Measurements from ENCODE around the gene PASK.

Gene PASK

DNA sequence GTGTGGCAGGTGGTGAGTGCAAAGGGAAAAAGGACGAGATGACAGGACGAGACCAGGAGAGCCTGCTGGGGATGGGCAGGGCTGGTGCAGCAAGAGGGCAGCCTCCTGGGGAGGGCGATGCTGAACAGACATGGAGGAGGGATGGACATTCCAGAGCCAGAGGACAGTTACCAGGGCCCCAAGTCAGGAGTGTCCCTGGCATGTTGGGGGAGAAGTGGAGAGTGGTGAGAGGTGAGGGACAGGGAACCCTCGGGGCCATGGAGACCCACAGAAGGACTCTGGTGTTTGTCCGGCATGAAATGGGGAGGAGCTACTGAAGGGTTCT, 66.2 kb downstream of the PASK start:
- H3K27ac ChIP-seq (ENCODE audit: low read length), result no peak overlapping the region
- no peak overlapping the region for H3K4me3 ChIP-seq (ENCODE audit: low read length)
- no peaks in the 10 kb centered on the region for H3K27me3 ChIP-seq (ENCODE audit: control insufficient read depth, insufficient read depth, low read length)
- H3K9ac ChIP-seq (ENCODE audit: low read length), result no peak overlapping the region
- peaks cover 7% of the 10 kb centered on the region for H3K36me3 ChIP-seq (ENCODE audit: control insufficient read depth, low read depth, low read length)
- no peaks in the 10 kb centered on the region for H3K9me3 ChIP-seq (ENCODE audit: control insufficient read depth, low read depth, low read length)
- no peaks in the 10 kb centered on the region for H3K4me1 ChIP-seq (ENCODE audit: control insufficient read depth, low read depth, low read length)

DNA sequence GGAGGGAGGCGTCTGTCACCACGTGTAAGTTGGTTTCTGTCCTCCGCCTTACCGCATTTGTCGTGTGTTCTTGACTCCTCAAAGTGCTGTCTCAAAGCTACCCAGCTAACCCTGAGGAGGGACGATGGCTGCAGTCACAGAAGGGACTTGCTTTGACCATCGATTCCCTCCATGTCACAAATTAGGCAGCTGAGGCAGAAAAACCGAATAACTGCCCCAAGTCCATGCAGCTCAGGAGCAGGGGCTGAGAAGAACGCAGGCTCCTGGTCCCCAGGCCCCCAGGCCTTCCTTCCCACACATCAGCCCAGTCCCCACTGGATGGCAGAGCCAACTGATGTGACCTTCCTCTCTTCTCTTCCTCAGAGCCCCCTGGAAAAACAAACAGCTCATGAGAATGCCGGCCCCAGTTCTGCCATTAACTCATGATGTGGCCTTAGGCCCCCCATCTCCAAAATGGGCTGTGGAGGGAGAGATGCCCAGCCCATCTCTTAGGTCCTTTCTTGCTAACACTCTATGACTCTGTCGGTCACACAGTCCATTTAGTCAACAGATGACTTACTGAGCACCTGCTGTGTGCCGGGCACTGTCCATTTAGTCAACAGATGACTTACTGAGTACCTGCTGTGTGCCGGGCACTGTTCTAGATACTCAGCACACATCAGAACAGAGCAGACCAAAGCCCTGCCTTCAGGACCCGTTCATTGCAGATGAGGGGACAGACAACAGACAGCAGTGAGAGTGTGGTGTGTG, 66.8 kb downstream of the PASK start:
- H3K9me3 ChIP-seq (ENCODE audit: control insufficient read depth, low read depth, low read length), result no peaks in the 10 kb centered on the region
- no peak overlapping the region for H3K4me3 ChIP-seq (ENCODE audit: low read length)
- H3K27ac ChIP-seq (ENCODE audit: low read length), result no peak overlapping the region
- no peaks in the 10 kb centered on the region for H3K4me1 ChIP-seq (ENCODE audit: control insufficient read depth, low read depth, low read length)
- peaks cover 7% of the 10 kb centered on the region for H3K36me3 ChIP-seq (ENCODE audit: control insufficient read depth, low read depth, low read length)
- H3K27me3 ChIP-seq (ENCODE audit: control insufficient read depth, insufficient read depth, low read length), result no peaks in the 10 kb centered on the region
- H3K9ac ChIP-seq (ENCODE audit: low read length), result no peak overlapping the region

DNA sequence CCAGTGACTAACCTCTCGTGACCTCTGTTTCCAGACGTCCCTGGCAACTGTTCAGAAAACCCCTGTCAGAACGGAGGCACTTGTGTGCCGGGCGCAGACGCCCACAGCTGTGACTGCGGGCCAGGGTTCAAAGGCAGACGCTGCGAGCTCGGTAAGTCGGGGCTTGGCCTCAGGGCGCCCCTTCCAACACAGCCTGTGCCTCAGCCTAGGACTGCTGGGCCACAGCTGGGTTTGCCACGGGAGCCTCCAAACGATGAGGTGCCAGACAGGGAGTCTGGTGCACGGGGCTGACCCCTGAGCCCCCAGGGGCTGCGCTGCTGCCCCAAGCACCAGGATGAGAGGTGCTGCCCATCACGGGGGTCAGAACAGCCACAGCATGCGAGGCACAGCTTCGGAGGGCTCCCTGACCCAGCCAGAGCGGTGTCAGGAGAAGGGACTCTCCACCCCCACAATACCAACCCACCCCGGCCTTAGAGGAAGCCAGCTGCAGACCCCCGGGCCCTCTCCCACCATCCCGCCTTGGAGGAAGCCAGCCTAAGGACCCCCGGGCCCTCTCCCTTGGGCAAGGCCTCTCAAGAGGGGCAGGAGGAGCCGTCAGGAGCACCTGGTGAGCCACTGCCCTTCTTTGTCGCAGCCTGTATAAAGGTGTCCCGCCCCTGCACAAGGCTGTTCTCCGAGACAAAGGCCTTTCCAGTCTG, 67.5 kb downstream of the PASK start:
- Histone ChIP-seq H3K9ac (ENCODE audit: low read length) (no peak overlapping the region), H3K4me3 (ENCODE audit: low read length) (no peak overlapping the region), H3K27me3 (ENCODE audit: control insufficient read depth, insufficient read depth, low read length) (no peaks in the 10 kb centered on the region), H3K36me3 (ENCODE audit: control insufficient read depth, low read depth, low read length) (peaks cover 5% of the 10 kb centered on the region), H3K4me1 (ENCODE audit: control insufficient read depth, low read depth, low read length) (no peaks in the 10 kb centered on the region), H3K27ac (ENCODE audit: low read length) (no peak overlapping the region), H3K9me3 (ENCODE audit: control insufficient read depth, low read depth, low read length) (no peaks in the 10 kb centered on the region)

DNA sequence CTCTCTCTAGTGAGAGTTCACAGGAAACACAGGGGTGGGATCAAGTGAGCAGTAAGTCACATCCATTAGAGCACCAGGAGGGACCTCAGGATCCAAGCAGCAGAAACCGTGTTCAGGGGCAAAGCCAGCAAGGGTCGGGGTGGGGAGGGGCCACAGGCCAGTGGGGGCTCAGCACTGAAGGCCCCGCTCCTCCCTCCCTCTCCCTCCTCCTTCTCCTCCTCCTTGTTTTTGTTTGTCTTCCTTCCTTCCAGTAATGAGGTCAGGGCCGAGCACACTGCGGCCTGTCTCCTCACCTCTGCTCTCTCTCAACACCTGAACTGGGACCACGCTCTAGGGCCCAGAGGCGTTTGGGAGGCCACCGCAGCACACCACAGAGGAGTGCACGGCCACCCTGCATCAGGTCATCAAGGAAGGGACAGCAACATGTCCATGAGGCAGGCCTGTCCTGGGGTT, 68.1 kb downstream of the PASK start:
- Histone ChIP-seq H3K9me3 (ENCODE audit: control insufficient read depth, low read depth, low read length) (no peaks in the 10 kb centered on the region), H3K36me3 (ENCODE audit: control insufficient read depth, low read depth, low read length) (peaks cover 3% of the 10 kb centered on the region), H3K4me1 (ENCODE audit: control insufficient read depth, low read depth, low read length) (no peaks in the 10 kb centered on the region), H3K27me3 (ENCODE audit: control insufficient read depth, insufficient read depth, low read length) (no peaks in the 10 kb centered on the region), H3K9ac (ENCODE audit: low read length) (no peak overlapping the region), H3K27ac (ENCODE audit: low read length) (no peak overlapping the region), H3K4me3 (ENCODE audit: low read length) (no peak overlapping the region)

DNA sequence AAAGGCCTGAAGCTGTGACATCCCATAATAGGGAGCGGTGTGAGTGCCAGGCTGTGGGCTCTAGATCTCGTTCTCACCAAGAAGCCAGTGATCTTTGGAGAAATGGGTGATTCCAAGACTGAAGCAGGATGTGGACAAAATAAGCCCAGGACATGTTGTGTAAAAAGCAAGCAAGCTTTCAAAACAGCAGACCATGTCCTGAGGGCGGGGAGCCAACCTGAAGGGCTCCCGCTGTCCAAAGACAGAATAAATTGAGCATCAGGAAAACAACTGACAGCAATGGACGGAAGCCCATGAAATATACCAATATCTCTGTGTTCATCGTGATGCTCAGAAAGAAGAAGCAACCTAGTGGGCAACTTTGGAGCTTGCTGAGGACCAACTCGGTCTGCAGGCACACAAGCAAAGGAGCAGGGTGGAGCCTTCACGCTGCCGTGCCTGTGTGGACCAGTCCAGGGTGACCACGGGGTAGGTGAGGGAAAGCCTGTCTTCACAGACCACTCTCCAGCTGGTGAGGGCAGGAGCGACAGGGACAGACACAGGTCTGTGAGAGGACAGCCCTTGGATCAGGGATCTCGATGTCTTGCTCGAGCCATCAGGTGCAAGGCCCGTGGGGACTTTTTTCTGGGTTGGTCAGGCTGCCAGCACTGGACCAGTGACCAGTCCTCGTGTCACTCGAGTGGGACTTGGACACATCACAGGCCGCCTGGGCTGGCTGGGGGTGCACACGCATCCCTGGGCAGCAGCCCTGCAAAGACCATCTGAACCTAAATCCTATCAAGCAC, 68.7 kb downstream of the PASK start:
- Histone ChIP-seq H3K27ac (ENCODE audit: low read length) (no peak overlapping the region), H3K36me3 (ENCODE audit: control insufficient read depth, low read depth, low read length) (peaks cover 3% of the 10 kb centered on the region), H3K4me1 (ENCODE audit: control insufficient read depth, low read depth, low read length) (no peaks in the 10 kb centered on the region), H3K4me3 (ENCODE audit: low read length) (no peak overlapping the region), H3K27me3 (ENCODE audit: control insufficient read depth, insufficient read depth, low read length) (no peaks in the 10 kb centered on the region), H3K9me3 (ENCODE audit: control insufficient read depth, low read depth, low read length) (no peaks in the 10 kb centered on the region), H3K9ac (ENCODE audit: low read length) (no peak overlapping the region)

DNA sequence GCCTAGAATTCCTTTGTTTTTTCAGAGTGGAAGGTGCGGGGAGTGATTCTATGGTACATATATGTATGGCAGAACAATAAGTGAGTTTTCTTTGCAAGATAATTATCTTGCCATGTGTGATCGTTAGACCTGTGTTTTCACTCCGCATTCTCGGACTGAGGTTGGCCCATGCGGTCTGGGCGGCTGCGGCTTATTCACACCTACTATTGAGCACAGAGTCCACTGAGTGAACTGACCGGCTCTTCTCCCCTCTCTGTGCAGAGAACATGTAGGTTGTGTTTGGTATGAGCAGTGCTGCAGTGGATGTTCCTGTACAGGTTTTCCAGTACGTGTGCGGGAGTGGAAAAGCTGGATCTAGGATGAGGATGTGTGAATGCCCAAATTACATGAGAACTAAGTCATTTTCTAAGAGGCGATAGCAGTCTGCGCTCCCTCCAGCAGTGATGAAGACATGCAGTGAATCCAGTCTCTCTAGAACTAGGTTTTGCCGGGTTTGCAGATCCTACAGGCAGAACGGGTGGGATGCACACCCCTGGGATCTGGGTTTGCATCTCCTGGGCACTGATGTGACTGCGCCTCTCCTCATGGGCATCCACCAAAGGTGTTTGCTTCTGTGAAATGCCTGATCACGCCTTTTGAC, 74.3 kb downstream of the PASK start:
- no peak overlapping the region for H3K4me3 ChIP-seq (ENCODE audit: low read length)
- H3K27me3 ChIP-seq (ENCODE audit: control insufficient read depth, insufficient read depth, low read length), result no peaks in the 10 kb centered on the region
- no peak overlapping the region for H3K9ac ChIP-seq (ENCODE audit: low read length)
- no peaks in the 10 kb centered on the region for H3K36me3 ChIP-seq (ENCODE audit: control insufficient read depth, low read depth, low read length)
- no peaks in the 10 kb centered on the region for H3K4me1 ChIP-seq (ENCODE audit: control insufficient read depth, low read depth, low read length)
- no peak overlapping the region for H3K27ac ChIP-seq (ENCODE audit: low read length)
- no peaks in the 10 kb centered on the region for H3K9me3 ChIP-seq (ENCODE audit: control insufficient read depth, low read depth, low read length)

DNA sequence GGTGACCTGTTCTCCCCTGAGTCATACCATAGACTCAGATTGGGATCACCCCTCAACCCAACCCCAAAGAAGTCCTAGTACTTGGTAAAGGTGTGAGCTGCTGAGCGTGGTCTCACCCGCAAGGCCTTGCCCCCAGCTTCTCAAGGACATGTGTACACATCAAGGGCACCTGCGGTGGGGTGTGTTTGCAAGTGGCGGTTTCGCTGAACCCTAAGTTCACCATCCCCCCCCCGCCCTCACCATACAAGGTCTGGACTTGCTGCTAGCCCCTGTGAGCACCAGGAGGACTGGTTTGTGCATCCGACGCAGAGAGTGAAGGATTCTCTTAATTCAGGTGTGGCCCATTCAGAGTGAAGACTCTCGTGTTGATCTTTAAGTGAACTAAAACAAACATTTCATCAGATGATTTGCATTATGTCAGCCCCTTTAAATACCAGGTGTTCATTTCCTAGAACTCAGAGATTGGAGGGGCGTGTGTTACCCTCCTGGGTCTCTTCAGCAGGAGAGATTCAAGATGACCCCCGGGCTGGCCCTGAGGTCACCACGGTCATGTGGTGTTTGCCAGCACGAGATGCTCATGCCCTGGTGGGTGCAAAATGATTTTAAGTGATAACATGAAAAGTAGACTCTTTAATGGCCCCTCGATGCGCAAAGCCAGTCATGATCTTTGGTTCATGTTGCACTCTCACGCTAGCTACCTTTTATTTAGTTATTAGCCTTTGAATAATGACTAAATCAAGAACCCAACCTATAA, 75.0 kb downstream of the PASK start:
- no peaks in the 10 kb centered on the region for H3K9me3 ChIP-seq (ENCODE audit: control insufficient read depth, low read depth, low read length)
- no peaks in the 10 kb centered on the region for H3K36me3 ChIP-seq (ENCODE audit: control insufficient read depth, low read depth, low read length)
- H3K27me3 ChIP-seq (ENCODE audit: control insufficient read depth, insufficient read depth, low read length), result no peaks in the 10 kb centered on the region

DNA sequence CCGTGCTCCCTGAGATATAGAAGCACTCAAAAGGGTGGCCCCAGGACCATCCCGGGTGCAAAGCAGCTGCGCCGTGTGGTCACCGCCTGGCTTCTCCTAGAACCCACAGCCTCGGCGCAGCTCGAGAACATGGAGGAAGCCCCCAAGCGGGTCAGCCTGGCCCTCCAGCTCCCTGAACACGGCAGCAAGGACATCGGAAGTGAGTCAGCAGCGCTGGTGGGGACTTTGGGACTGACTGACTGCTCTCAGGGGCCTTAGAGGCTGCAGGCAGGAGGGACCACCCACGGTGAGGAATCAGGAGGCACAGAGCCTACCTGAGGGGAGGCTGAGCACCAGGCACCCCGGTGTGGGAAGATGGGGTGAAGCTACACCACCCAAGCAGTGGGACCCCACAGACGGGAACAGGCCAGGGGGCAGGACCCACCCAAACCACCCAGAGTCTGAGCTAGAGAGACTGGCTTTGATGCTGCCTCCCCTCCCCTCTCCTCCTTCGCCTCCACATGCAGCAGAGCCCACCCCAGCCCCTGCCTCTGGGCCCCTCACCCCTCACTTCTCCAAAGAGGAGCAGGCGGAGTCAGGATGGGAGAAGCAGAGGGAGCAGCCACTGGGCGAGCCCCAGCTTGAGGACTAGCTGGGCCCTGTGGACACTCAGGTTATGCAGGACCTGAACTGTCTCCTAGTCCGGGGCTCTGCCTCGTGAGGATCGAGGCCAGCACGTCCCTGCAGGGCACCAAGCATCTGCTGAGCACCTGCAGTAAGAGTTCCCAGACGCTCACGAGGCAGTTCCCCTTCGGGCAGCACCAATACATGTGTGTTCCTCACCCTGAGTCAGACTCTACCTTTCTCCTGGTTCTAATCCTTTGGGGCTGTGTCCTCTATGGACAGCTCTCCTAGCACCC, 75.9 kb downstream of the PASK start:
- Histone ChIP-seq H3K27ac (ENCODE audit: low read length) (no peak overlapping the region), H3K4me1 (ENCODE audit: control insufficient read depth, low read depth, low read length) (no peaks in the 10 kb centered on the region), H3K4me3 (ENCODE audit: low read length) (no peak overlapping the region), H3K27me3 (ENCODE audit: control insufficient read depth, insufficient read depth, low read length) (no peaks in the 10 kb centered on the region), H3K9me3 (ENCODE audit: control insufficient read depth, low read depth, low read length) (no peaks in the 10 kb centered on the region), H3K36me3 (ENCODE audit: control insufficient read depth, low read depth, low read length) (no peaks in the 10 kb centered on the region), H3K9ac (ENCODE audit: low read length) (no peak overlapping the region)

More for the DNA sequence above, 75.0 kb downstream of the PASK start:
- H3K27ac ChIP-seq (ENCODE audit: low read length), result no peak overlapping the region
- H3K9ac ChIP-seq (ENCODE audit: low read length), result no peak overlapping the region
- no peak overlapping the region for H3K4me3 ChIP-seq (ENCODE audit: low read length)
- no peaks in the 10 kb centered on the region for H3K4me1 ChIP-seq (ENCODE audit: control insufficient read depth, low read depth, low read length)

DNA sequence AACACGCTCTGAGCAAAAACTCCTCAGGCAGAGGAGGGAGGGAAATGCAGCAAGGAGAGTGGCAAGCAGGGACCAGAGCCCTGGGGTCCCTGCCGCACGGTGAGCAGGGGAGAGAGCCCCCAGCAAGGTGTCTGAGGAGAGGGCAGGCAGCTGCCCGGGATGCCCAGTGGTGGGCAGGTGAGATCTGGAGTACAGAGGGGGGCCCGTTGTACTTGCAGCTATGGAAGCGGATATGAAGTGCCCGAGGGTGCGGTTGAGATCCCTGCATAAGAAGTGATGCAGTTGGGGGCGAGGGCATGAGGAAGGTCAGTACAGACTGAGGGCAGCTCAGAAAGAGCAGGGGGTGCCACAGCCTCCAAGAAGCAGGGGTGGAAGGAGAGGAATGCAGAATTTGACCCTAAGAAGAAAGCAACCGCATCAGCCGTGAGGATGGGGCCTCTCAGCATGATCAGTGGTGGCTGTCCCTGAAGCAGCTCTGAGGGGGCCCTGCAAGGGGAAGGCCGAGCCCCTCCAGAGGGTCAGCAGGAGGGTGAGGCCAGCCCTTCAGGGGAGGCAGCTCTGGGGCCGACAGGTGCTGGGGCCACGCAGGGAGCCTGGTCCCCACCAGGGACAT, 76.6 kb downstream of the PASK start:
- Histone ChIP-seq H3K27me3 (ENCODE audit: control insufficient read depth, insufficient read depth, low read length) (no peaks in the 10 kb centered on the region), H3K4me1 (ENCODE audit: control insufficient read depth, low read depth, low read length) (no peaks in the 10 kb centered on the region), H3K27ac (ENCODE audit: low read length) (no peak overlapping the region), H3K4me3 (ENCODE audit: low read length) (no peak overlapping the region), H3K9me3 (ENCODE audit: control insufficient read depth, low read depth, low read length) (no peaks in the 10 kb centered on the region), H3K9ac (ENCODE audit: low read length) (no peak overlapping the region), H3K36me3 (ENCODE audit: control insufficient read depth, low read depth, low read length) (no peaks in the 10 kb centered on the region)

DNA sequence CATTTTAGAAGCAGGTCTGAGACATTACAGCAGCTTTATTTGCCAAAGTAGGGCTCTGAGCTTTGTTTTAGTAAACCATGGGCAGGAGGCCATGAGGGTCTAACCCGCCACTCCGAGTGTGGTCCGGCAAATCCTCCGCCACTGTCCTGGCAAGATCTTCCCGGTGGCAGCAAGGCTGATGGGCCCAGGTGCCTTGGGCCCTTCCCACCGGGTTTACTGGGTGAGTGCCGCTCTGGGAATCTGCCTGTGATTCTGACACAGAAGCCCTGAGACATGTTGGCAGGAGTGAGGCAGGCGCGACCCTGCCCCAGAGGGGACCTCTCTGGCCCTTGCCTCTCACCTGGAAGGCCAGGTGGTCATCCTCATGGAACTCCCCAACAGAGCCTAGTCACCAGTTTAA, 77.1 kb downstream of the PASK start:
- no peaks in the 10 kb centered on the region for H3K9me3 ChIP-seq (ENCODE audit: control insufficient read depth, low read depth, low read length)
- H3K36me3 ChIP-seq (ENCODE audit: control insufficient read depth, low read depth, low read length), result no peaks in the 10 kb centered on the region
- no peak overlapping the region for H3K4me3 ChIP-seq (ENCODE audit: low read length)
- H3K27me3 ChIP-seq (ENCODE audit: control insufficient read depth, insufficient read depth, low read length), result no peaks in the 10 kb centered on the region
- H3K27ac ChIP-seq (ENCODE audit: low read length), result no peak overlapping the region
- H3K9ac ChIP-seq (ENCODE audit: low read length), result no peak overlapping the region
- no peaks in the 10 kb centered on the region for H3K4me1 ChIP-seq (ENCODE audit: control insufficient read depth, low read depth, low read length)
